Thoracic aorta (tissue), 2 donors: Measurements from ENCODE around the gene TMEM150C. TPM values are rescaled to one million over a fixed set of nuclear protein-coding genes. Genes with fewer than 3 reads are reported as not detected.

Experiments used
- ATAC-seq: fragments of 150-250 bp; one replicate; pipeline ENCODE4 v1.8.0; 2017; ENCODE audit warnings: low read depth; ENCODE audit not compliant: insufficient number of reproducible peaks, low FRiP score
- DNase-seq: peaks from one replicate; pipeline ENCODE4 v3.0.0-alpha.2; 2020; ENCODE audit warnings: low spot score
- H3K27ac ChIP-seq, 2 donors: fragments of 200-600 bp; sonication (generic); 1 replicate in 1 of 2; 2 replicates in 1 of 2; pipeline ENCODE4 v1.5.1; 2016; ENCODE audit warnings: mild to moderate bottlenecking in 2 of 2, moderate library complexity in 2 of 2
- H3K27me3 ChIP-seq: fragments of 200-600 bp; sonication (generic); replicated peaks from 2 replicates; pipeline ENCODE4 v1.6.0; 2016; ENCODE audit warnings: mild to moderate bottlenecking; ENCODE audit not compliant: insufficient read depth
- H3K36me3 ChIP-seq: fragments of 200-600 bp; sonication (generic); one replicate; pipeline ENCODE4 v1.5.1; 2016
- H3K4me1 ChIP-seq, 2 donors: fragments of 200-600 bp; sonication (generic); 1 replicate in 1 of 2; 2 replicates in 1 of 2; pipeline versions ENCODE4 v1.5.1 to v1.6.0; 2016; ENCODE audit warnings: low read depth in 2 of 2, mild to moderate bottlenecking in 1 of 2; ENCODE audit not compliant: control insufficient read depth in 1 of 2
- H3K4me3 ChIP-seq: fragments of 200-600 bp; sonication (generic); 2 replicates; pipeline ENCODE4 v1.5.1; 2016; ENCODE audit warnings: mild to moderate bottlenecking
- H3K9me3 ChIP-seq: fragments of 200-600 bp; sonication (generic); 2 replicates; pipeline ENCODE4 v1.5.1; 2016
- CTCF ChIP-seq: fragments of 200-600 bp; sonication (generic); IDR thresholded peaks from one replicate; pipeline ENCODE4 v1.5.1; 2019; ENCODE audit warnings: antibody characterized with exemption
- total RNA-seq, 2 donors: library from RNA; depleted of rRNA; stranded (reverse); fragments of >200 nt; gene quantifications; one replicate each; pipeline versions ENCODE4 v1.1.0 to v1.2.3, GENCODE V29; 2016

Gene TMEM150C
- total RNA-seq, 2 donors from 2014 or later: 0.92 to 2.0 TPM

GRCh38 chr4:82433791-82434190 is 128.0 kb downstream of the TMEM150C start:
- DNase-seq: no peak
- H3K36me3 ChIP-seq: no peaks in the 10 kb centered on the region
- no peak for TF ChIP-seq CTCF
- H3K9me3 ChIP-seq: no peaks in the 10 kb centered on the region
- peaks cover 5 to 7% of the 10 kb centered on the region in 2 donors for H3K4me1 ChIP-seq
- no peaks in the 10 kb centered on the region for H3K27me3 ChIP-seq
- ATAC-seq: no peak
- no peak overlapping the region for H3K4me3 ChIP-seq
- no peak overlapping the region for H3K27ac ChIP-seq

Other genes with a start within 250 kb of the TMEM150C start
- 100 to 1,000 TPM in 1 of 2 donors, 10 to 100 TPM in 1; 63.2 to 110 TPM for gene HNRNPD, start 188.0 kb downstream of the TMEM150C start, total RNA-seq
- gene HNRNPDL, start 131.5 kb downstream of the TMEM150C start, total RNA-seq: 100 to 1,000 TPM; 145 to 191 TPM
- 10 to 100 TPM; 15.4 to 15.5 TPM for gene ENOPH1, start 131.4 kb downstream of the TMEM150C start, total RNA-seq
- 10 to 100 TPM in 1 of 2 donors, 1 to 10 TPM in 1; 7.3 to 18.5 TPM for gene SCD5, start 236.8 kb upstream of the TMEM150C start, total RNA-seq